GM21619 (cell line): Measurements from ENCODE around the gene VKORC1L1.
"Not testable (repeated sequence)": the region's sequence is repeated elsewhere in the genome, so short reads cannot be mapped to it uniquely, and the experiment has no call there.

Experiments used
- ATAC-seq: cut with Tn5 transposase; IDR thresholded peaks from one replicate; pipeline ENCODE4 v1.9.1; 2021; ENCODE audit not compliant: unreplicated experiment

The VKORC1L1 gene

GRCh38 chr7:65884983-65885382, 12.1 kb downstream of the VKORC1L1 start:
- ATAC-seq, result not testable (repeated sequence)

- ATAC-seq, result not testable (repeated sequence)
Measured at GRCh38 chr7:65885533-65885932, 12.7 kb downstream of the VKORC1L1 start.

- not testable (repeated sequence) for ATAC-seq
Measured at GRCh38 chr7:65888434-65889156, 15.7 kb downstream of the VKORC1L1 start.

GRCh38 chr7:65889722-65890121, 16.8 kb downstream of the VKORC1L1 start:
- ATAC-seq, result not testable (repeated sequence)

GRCh38 chr7:65892161-65892560, 19.3 kb downstream of the VKORC1L1 start:
- ATAC-seq, result no peak

- no peak for ATAC-seq
Measured at GRCh38 chr7:65892835-65893234, 20.0 kb downstream of the VKORC1L1 start.

- ATAC-seq, result no peak
Measured at GRCh38 chr7:65896279-65896870, 23.5 kb downstream of the VKORC1L1 start.

- ATAC-seq, result not testable (repeated sequence)
Measured at GRCh38 chr7:65897289-65897688, 24.4 kb downstream of the VKORC1L1 start.

GRCh38 chr7:65898677-65899447, 26.0 kb downstream of the VKORC1L1 start:
- ATAC-seq, result not testable (repeated sequence)

- ATAC-seq, result no peak
Measured at GRCh38 chr7:65902306-65902705, 29.4 kb downstream of the VKORC1L1 start.

GRCh38 chr7:65907501-65908198, 34.8 kb downstream of the VKORC1L1 start:
- ATAC-seq, result no peak

GRCh38 chr7:65910237-65910636, 37.4 kb downstream of the VKORC1L1 start:
- ATAC-seq, result no peak

GRCh38 chr7:65912237-65912636, 39.4 kb downstream of the VKORC1L1 start:
- ATAC-seq, result no peak

- peak; percentile 58 for ATAC-seq
Measured at GRCh38 chr7:65915921-65916657, 43.2 kb downstream of the VKORC1L1 start.

GRCh38 chr7:65923316-65923715, 50.4 kb downstream of the VKORC1L1 start:
- no peak for ATAC-seq

- ATAC-seq, result no peak
Measured at GRCh38 chr7:65924193-65924592, 51.3 kb downstream of the VKORC1L1 start.

GRCh38 chr7:65925040-65925439, 52.2 kb downstream of the VKORC1L1 start:
- ATAC-seq, result no peak

- no peak for ATAC-seq
Measured at GRCh38 chr7:65926588-65926987, 53.7 kb downstream of the VKORC1L1 start.

GRCh38 chr7:65927489-65928448, 54.9 kb downstream of the VKORC1L1 start:
- ATAC-seq, result no peak
